Duodenal mucosa (tissue), 2 donors: ENCODE results near the gene AFG1L.

Experiments used
- H3K27ac ChIP-seq: one replicate; pipeline ENCODE4 v1.7.0; 2013; ENCODE audit warnings: low read depth, low read length
- H3K27me3 ChIP-seq, 2 donors: one replicate each; pipeline ENCODE4 v1.7.0; 2013; ENCODE audit warnings: low read length in 2 of 2, control low read depth in 1 of 2; ENCODE audit not compliant: insufficient read depth in 2 of 2, control insufficient read depth in 1 of 2
- H3K36me3 ChIP-seq, 2 donors: one replicate each; pipeline ENCODE4 v1.7.0; 2013; ENCODE audit warnings: low read length in 2 of 2, control low read depth in 1 of 2; ENCODE audit not compliant: insufficient read depth in 2 of 2, control insufficient read depth in 1 of 2
- H3K4me1 ChIP-seq, 2 donors: one replicate each; pipeline ENCODE4 v1.7.0; 2013; ENCODE audit warnings: low read length in 2 of 2, control low read depth in 1 of 2; ENCODE audit not compliant: insufficient read depth in 2 of 2, control insufficient read depth in 1 of 2
- H3K4me3 ChIP-seq, 2 donors: one replicate each; pipeline ENCODE4 v1.7.0; 2013; ENCODE audit warnings: low read length in 2 of 2, low read depth in 1 of 2
- H3K9ac ChIP-seq, 2 donors: one replicate each; pipeline ENCODE4 v1.7.0; 2013; ENCODE audit warnings: low read length in 2 of 2, low read depth in 1 of 2
- H3K9me3 ChIP-seq, 2 donors: one replicate each; pipeline ENCODE4 v1.7.0; 2013; ENCODE audit warnings: low read length in 2 of 2, control low read depth in 1 of 2; ENCODE audit not compliant: control insufficient read depth in 1 of 2

Gene AFG1L

GRCh38 chr6:108341372-108341771 is 46.5 kb downstream of the AFG1L start:
- Histone ChIP-seq H3K4me1 (peaks cover 0 to 4% of the 10 kb centered on the region in 2 donors), H3K27ac (no peak overlapping the region), H3K27me3 (no peaks in the 10 kb centered on the region), H3K9ac (no peak overlapping the region), H3K36me3 (no peaks in the 10 kb centered on the region), H3K4me3 (no peak overlapping the region), H3K9me3 (no peaks in the 10 kb centered on the region)

- no peaks in the 10 kb centered on the region for H3K27me3 ChIP-seq
- peaks cover 0 to 4% of the 10 kb centered on the region in 2 donors for H3K4me1 ChIP-seq
- no peak overlapping the region for H3K4me3 ChIP-seq
- H3K9me3 ChIP-seq = no peaks in the 10 kb centered on the region
- no peak overlapping the region for H3K27ac ChIP-seq
- H3K36me3 ChIP-seq = no peaks in the 10 kb centered on the region
- H3K9ac ChIP-seq = no peak overlapping the region
Observed at GRCh38 chr6:108343894-108344293, 49.0 kb downstream of the AFG1L start.

- Histone ChIP-seq H3K36me3 (no peaks in the 10 kb centered on the region), H3K9ac (no peak overlapping the region), H3K4me1 (peaks cover 0 to 7% of the 10 kb centered on the region in 2 donors), H3K27me3 (no peaks in the 10 kb centered on the region), H3K4me3 (no peak overlapping the region), H3K9me3 (no peaks in the 10 kb centered on the region), H3K27ac (no peak overlapping the region)
Observed at GRCh38 chr6:108348655-108349349, 53.9 kb downstream of the AFG1L start.

- H3K36me3 ChIP-seq = no peaks in the 10 kb centered on the region
- H3K9me3 ChIP-seq = no peaks in the 10 kb centered on the region
- H3K4me1 ChIP-seq = peaks cover 0 to 7% of the 10 kb centered on the region in 2 donors
- H3K27me3 ChIP-seq = no peaks in the 10 kb centered on the region
- H3K9ac ChIP-seq = no peak overlapping the region
- no peak overlapping the region for H3K4me3 ChIP-seq
- H3K27ac ChIP-seq = no peak overlapping the region
Observed at GRCh38 chr6:108350528-108350927, 55.7 kb downstream of the AFG1L start.

- Histone ChIP-seq H3K27me3 (no peaks in the 10 kb centered on the region), H3K4me3 (no peak overlapping the region), H3K27ac (no peak overlapping the region), H3K36me3 (peaks cover 0 to 4% of the 10 kb centered on the region in 2 donors), H3K9me3 (no peaks in the 10 kb centered on the region), H3K9ac (no peak overlapping the region), H3K4me1 (peaks cover 0 to 7% of the 10 kb centered on the region in 2 donors)
Observed at GRCh38 chr6:108353853-108354252, 59.0 kb downstream of the AFG1L start.

- no peaks in the 10 kb centered on the region for H3K27me3 ChIP-seq
- H3K4me1 ChIP-seq = peaks cover 0 to 7% of the 10 kb centered on the region in 2 donors
- H3K9me3 ChIP-seq = no peaks in the 10 kb centered on the region
- no peak overlapping the region for H3K4me3 ChIP-seq
- no peak overlapping the region for H3K27ac ChIP-seq
- H3K36me3 ChIP-seq = peaks cover 0 to 4% of the 10 kb centered on the region in 2 donors
- no peak overlapping the region for H3K9ac ChIP-seq
Observed at GRCh38 chr6:108355120-108355519, 60.3 kb downstream of the AFG1L start.

GRCh38 chr6:108355890-108356289 is 61.0 kb downstream of the AFG1L start:
- Histone ChIP-seq H3K9ac (no peak overlapping the region), H3K27ac (no peak overlapping the region), H3K9me3 (no peaks in the 10 kb centered on the region), H3K36me3 (peaks cover 0 to 4% of the 10 kb centered on the region in 2 donors), H3K4me1 (no peaks in the 10 kb centered on the region), H3K4me3 (no peak overlapping the region), H3K27me3 (no peaks in the 10 kb centered on the region)

GRCh38 chr6:108359901-108360882 is 65.3 kb downstream of the AFG1L start:
- Histone ChIP-seq H3K4me3 (no peak overlapping the region), H3K36me3 (peaks cover 0 to 4% of the 10 kb centered on the region in 2 donors), H3K4me1 (no peaks in the 10 kb centered on the region), H3K27me3 (no peaks in the 10 kb centered on the region), H3K9me3 (no peaks in the 10 kb centered on the region), H3K9ac (no peak overlapping the region), H3K27ac (no peak overlapping the region)

- no peak overlapping the region for H3K27ac ChIP-seq
- H3K4me1 ChIP-seq = no peaks in the 10 kb centered on the region
- no peaks in the 10 kb centered on the region for H3K27me3 ChIP-seq
- H3K36me3 ChIP-seq = peaks cover 0 to 4% of the 10 kb centered on the region in 2 donors
- H3K4me3 ChIP-seq = no peak overlapping the region
- no peak overlapping the region for H3K9ac ChIP-seq
- no peaks in the 10 kb centered on the region for H3K9me3 ChIP-seq
Observed at GRCh38 chr6:108360919-108361311, 66.1 kb downstream of the AFG1L start.

GRCh38 chr6:108361312-108361932 is 66.6 kb downstream of the AFG1L start:
- Histone ChIP-seq H3K27me3 (no peaks in the 10 kb centered on the region), H3K9ac (no peak overlapping the region), H3K4me3 (no peak overlapping the region), H3K4me1 (no peaks in the 10 kb centered on the region), H3K27ac (no peak overlapping the region), H3K36me3 (peaks cover 0 to 4% of the 10 kb centered on the region in 2 donors), H3K9me3 (no peaks in the 10 kb centered on the region)
